HUES64 (cell line): Measurements from ENCODE around the gene CHN1.

ENCODE experiments used
- H3K27ac ChIP-seq: 2 replicates; pipeline ENCODE4 v1.7.0; 2013; ENCODE audit warnings: low read depth, low read length, inconsistent platforms
- H3K27me3 ChIP-seq: 2 replicates; pipeline ENCODE4 v1.6.1; 2013; ENCODE audit warnings: mild to moderate bottlenecking, low read length; ENCODE audit not compliant: insufficient read depth
- H3K36me3 ChIP-seq: 2 replicates; pipeline ENCODE4 v1.6.1; 2013; ENCODE audit warnings: mild to moderate bottlenecking, low read length; ENCODE audit not compliant: insufficient read depth
- H3K4me1 ChIP-seq: 2 replicates; pipeline ENCODE4 v1.6.1; 2013; ENCODE audit warnings: mild to moderate bottlenecking, low read length, moderate library complexity; ENCODE audit not compliant: insufficient read depth
- H3K4me3 ChIP-seq: 2 replicates; pipeline ENCODE4 v1.5.1; 2013; ENCODE audit warnings: mild to moderate bottlenecking, low read length, moderate library complexity
- H3K9ac ChIP-seq: 2 replicates; pipeline ENCODE4 v1.6.1; 2013; ENCODE audit warnings: mild to moderate bottlenecking, low read depth, low read length
- H3K9me3 ChIP-seq: 2 replicates; pipeline ENCODE4 v1.6.1; 2013; ENCODE audit warnings: low read depth, low read length; ENCODE audit not compliant: insufficient read depth
- WGBS: fragments of 150-250, 120-280 bp; methylation state at CpG from one replicate; pipeline ENCODE4 v1.1.7; 2013; ENCODE audit warnings: missing lambda C conversion rate; 5-methylcytosine and 5-hydroxymethylcytosine counted together

CHN1 gene

GRCh38 chr2:175030380-175031271 is 25.4 kb upstream of the CHN1 start:
- Histone ChIP-seq H3K4me3 (no peak overlapping the region), H3K36me3 (no peaks in the 10 kb centered on the region), H3K9me3 (no peaks in the 10 kb centered on the region; the same call in 1 of the 2 replicates), H3K27me3 (no peaks in the 10 kb centered on the region), H3K27ac (no peak overlapping the region), H3K9ac (no peak overlapping the region), H3K4me1 (no peaks in the 10 kb centered on the region; the same call in 1 of the 2 replicates)
- 74% methylated on average over 5 of the region's 5 CpGs for WGBS

DNA sequence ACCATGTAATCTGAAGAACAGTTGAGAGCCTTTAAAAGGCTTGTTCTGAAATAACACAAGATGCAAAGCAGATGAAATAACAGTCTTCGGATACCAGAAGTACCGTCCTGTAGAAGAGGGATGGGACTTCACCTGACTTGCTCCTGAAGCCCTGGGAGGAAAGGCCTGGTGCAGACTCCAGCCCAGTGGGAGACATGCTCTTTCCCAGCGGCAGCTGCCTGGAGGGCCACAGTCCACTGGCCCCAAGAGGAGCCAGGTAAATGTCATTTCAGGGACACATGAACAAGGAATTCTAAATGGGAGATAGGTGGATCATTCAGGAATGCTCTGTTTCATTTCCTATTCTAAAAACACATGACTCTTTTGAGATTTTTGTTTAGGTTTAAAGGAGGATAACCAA is 22.6 kb upstream of the CHN1 start:
- no peak overlapping the region for H3K27ac ChIP-seq
- H3K9ac ChIP-seq = no peak overlapping the region
- H3K4me3 ChIP-seq = no peak overlapping the region
- H3K9me3 ChIP-seq = peaks cover 3% of the 10 kb centered on the region; the same call in 1 of the 2 replicates
- no peaks in the 10 kb centered on the region for H3K27me3 ChIP-seq
- no peaks in the 10 kb centered on the region; the same call in 1 of the 2 replicates for H3K4me1 ChIP-seq
- H3K36me3 ChIP-seq = no peaks in the 10 kb centered on the region
- WGBS = 94% methylated on average over 3 of the region's 3 CpGs

GRCh38 chr2:175026385-175026784 is 21.2 kb upstream of the CHN1 start:
- Histone ChIP-seq H3K27me3 (no peaks in the 10 kb centered on the region), H3K36me3 (no peaks in the 10 kb centered on the region), H3K9me3 (peaks cover 3% of the 10 kb centered on the region; the same call in 1 of the 2 replicates), H3K4me3 (no peak overlapping the region), H3K9ac (no peak overlapping the region), H3K27ac (no peak overlapping the region), H3K4me1 (no peaks in the 10 kb centered on the region; the same call in 1 of the 2 replicates)
- 94% methylated on average over 2 of the region's 2 CpGs for WGBS

DNA sequence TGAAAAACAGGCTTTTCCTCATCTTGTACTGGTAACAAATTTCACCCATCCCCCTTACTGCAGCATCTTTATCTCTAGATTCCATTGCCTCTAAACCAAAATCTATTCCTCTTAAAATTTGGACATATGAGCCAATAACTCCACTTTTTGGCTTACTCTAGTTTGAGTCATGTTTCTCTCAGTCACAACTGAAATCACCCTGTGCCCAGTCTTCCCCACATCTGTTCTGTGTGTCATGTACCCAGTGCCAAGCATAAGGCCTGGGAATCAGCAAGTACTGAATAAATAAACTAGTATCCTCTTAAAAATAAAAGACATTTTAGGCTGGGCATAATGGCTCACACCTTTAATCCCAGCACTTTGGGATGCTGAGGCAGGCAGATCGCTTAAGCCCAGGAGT is 20.8 kb upstream of the CHN1 start:
- no peak overlapping the region for H3K27ac ChIP-seq
- no peaks in the 10 kb centered on the region for H3K27me3 ChIP-seq
- peaks cover 3% of the 10 kb centered on the region; the same call in 1 of the 2 replicates for H3K9me3 ChIP-seq
- no peaks in the 10 kb centered on the region for H3K36me3 ChIP-seq
- 93% methylated on average over 1 of the region's 1 CpG for WGBS
- no peak overlapping the region for H3K4me3 ChIP-seq
- H3K9ac ChIP-seq = no peak overlapping the region
- H3K4me1 ChIP-seq = no peaks in the 10 kb centered on the region; the same call in 1 of the 2 replicates

GRCh38 chr2:175025233-175025632 is 20.1 kb upstream of the CHN1 start:
- Histone ChIP-seq H3K9ac (no peak overlapping the region), H3K4me1 (no peaks in the 10 kb centered on the region; the same call in 1 of the 2 replicates), H3K27ac (no peak overlapping the region), H3K9me3 (peaks cover 3% of the 10 kb centered on the region; the same call in 1 of the 2 replicates), H3K36me3 (no peaks in the 10 kb centered on the region), H3K4me3 (no peak overlapping the region), H3K27me3 (no peaks in the 10 kb centered on the region)
- WGBS = 100% methylated on average over 1 of the region's 3 CpGs

DNA sequence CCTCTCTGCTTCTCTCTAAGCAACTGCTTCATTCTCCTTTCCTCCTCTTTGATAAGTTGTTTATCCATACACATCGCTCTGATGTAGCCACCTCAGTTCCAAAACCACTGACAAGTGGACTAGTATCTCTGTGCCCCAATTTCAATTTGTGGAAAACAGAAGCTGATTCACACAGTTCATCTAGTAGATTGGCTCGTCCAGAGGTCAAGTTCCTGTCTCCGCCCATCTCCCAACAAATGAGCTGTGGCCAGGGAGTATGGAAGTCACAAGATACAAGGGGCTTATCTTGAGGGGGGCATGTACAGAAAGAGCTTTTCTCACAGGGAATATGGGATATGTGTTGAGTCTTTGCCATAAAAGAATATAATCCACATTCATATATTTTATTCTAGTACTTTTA is 17.7 kb upstream of the CHN1 start:
- H3K27me3 ChIP-seq = no peaks in the 10 kb centered on the region
- no peaks in the 10 kb centered on the region; the same call in 1 of the 2 replicates for H3K4me1 ChIP-seq
- H3K9me3 ChIP-seq = peaks cover 3% of the 10 kb centered on the region; the same call in 1 of the 2 replicates
- H3K27ac ChIP-seq = no peak overlapping the region
- 88% methylated on average over 3 of the region's 3 CpGs for WGBS
- H3K9ac ChIP-seq = no peak overlapping the region
- H3K4me3 ChIP-seq = no peak overlapping the region
- H3K36me3 ChIP-seq = no peaks in the 10 kb centered on the region

- no peak overlapping the region for H3K27ac ChIP-seq
- H3K9ac ChIP-seq = no peak overlapping the region
- H3K9me3 ChIP-seq = no peaks in the 10 kb centered on the region; the same call in 1 of the 2 replicates
- H3K4me3 ChIP-seq = no peak overlapping the region
- H3K27me3 ChIP-seq = no peaks in the 10 kb centered on the region
- H3K36me3 ChIP-seq = no peaks in the 10 kb centered on the region
- WGBS = 93% methylated on average over 2 of the region's 2 CpGs
- no peaks in the 10 kb centered on the region for H3K4me1 ChIP-seq
Measured at GRCh38 chr2:175019566-175020327, 14.6 kb upstream of the CHN1 start.

- H3K27me3 ChIP-seq = no peaks in the 10 kb centered on the region
Measured at GRCh38 chr2:175017618-175018414, 12.6 kb upstream of the CHN1 start.

GRCh38 chr2:175015340-175015739 is 10.2 kb upstream of the CHN1 start:
- no peaks in the 10 kb centered on the region for H3K27me3 ChIP-seq
- H3K4me1 ChIP-seq = no peaks in the 10 kb centered on the region
- no peak overlapping the region for H3K4me3 ChIP-seq
- WGBS = 76% methylated on average over 3 of the region's 3 CpGs
- no peaks in the 10 kb centered on the region; the same call in 1 of the 2 replicates for H3K9me3 ChIP-seq
- H3K27ac ChIP-seq = no peak overlapping the region
- H3K36me3 ChIP-seq = no peaks in the 10 kb centered on the region
- H3K9ac ChIP-seq = no peak overlapping the region

More at GRCh38 chr2:175017618-175018414, 12.6 kb upstream of the CHN1 start:
- H3K4me1 ChIP-seq = no peaks in the 10 kb centered on the region
- 92% methylated on average over 5 of the region's 5 CpGs for WGBS
- H3K36me3 ChIP-seq = no peaks in the 10 kb centered on the region
- H3K27ac ChIP-seq = no peak overlapping the region
- H3K4me3 ChIP-seq = no peak overlapping the region
- no peaks in the 10 kb centered on the region; the same call in 1 of the 2 replicates for H3K9me3 ChIP-seq
- H3K9ac ChIP-seq = no peak overlapping the region

- no peak overlapping the region for H3K27ac ChIP-seq
- no peak overlapping the region for H3K9ac ChIP-seq
- no peaks in the 10 kb centered on the region; the same call in 1 of the 2 replicates for H3K9me3 ChIP-seq
- 96% methylated on average over 2 of the region's 2 CpGs for WGBS
- H3K36me3 ChIP-seq = no peaks in the 10 kb centered on the region
- H3K4me3 ChIP-seq = no peak overlapping the region
- H3K27me3 ChIP-seq = no peaks in the 10 kb centered on the region
- H3K4me1 ChIP-seq = peaks cover 7% of the 10 kb centered on the region
Measured at GRCh38 chr2:175012516-175012915, 7.3 kb upstream of the CHN1 start.
